Transverse colon (tissue), 4 donors: ENCODE results near the gene GRIN2A. TPM values are rescaled to one million over a fixed set of nuclear protein-coding genes. Genes with fewer than 3 reads are reported as not detected.

Experiments used
- DNase-seq: peaks from one replicate; pipeline ENCODE4 v3.0.0-alpha.2; 2019
- H3K27ac ChIP-seq, 4 donors: fragments of 200-600 bp; sonication (generic); 2 replicates each; pipeline ENCODE4 v1.5.1; 2016 to 2018; ENCODE audit warnings: inconsistent platforms in 4 of 4
- H3K27me3 ChIP-seq: fragments of 200-600 bp; sonication (generic); 2 replicates; pipeline ENCODE4 v1.5.1; 2017; ENCODE audit warnings: inconsistent platforms
- H3K36me3 ChIP-seq, 4 donors: fragments of 200-600 bp; sonication (generic); 2 replicates each; pipeline ENCODE4 v1.5.1; 2017 to 2019; ENCODE audit warnings: inconsistent platforms in 4 of 4
- H3K4me1 ChIP-seq, 4 donors: fragments of 200-600 bp; sonication (generic); 2 replicates each; pipeline ENCODE4 v1.5.1; 2017 to 2020; ENCODE audit warnings: inconsistent platforms in 4 of 4
- H3K4me3 ChIP-seq, 4 donors: fragments of 200-600 bp; sonication (generic); 1 replicate in 1 of 4; 2 replicates in 3 of 4; pipeline versions ENCODE4 v1.5.1 to v1.6.1; 2017 to 2019; ENCODE audit warnings: inconsistent platforms in 4 of 4
- H3K9me3 ChIP-seq, 2 donors: fragments of 200-600 bp; sonication (generic); 2 replicates each; pipeline ENCODE4 v1.5.1; 2017 to 2019; ENCODE audit warnings: inconsistent platforms in 2 of 2
- CTCF ChIP-seq, 5 experiments: fragments of 200-600 bp in 3 of 5; fragments of 450-650 bp in 2 of 5; sonication (generic) in 3 of 5; IDR thresholded peaks; 1 replicate in 2 of 5; 2 replicates in 3 of 5; pipeline ENCODE4 v1.5.1; 2016 to 2017; ENCODE audit warnings: antibody characterized with exemption in 5 of 5, inconsistent platforms in 3 of 5, mild to moderate bottlenecking in 2 of 5, moderate library complexity in 1 of 5
- EP300 ChIP-seq: sonication (generic); formaldehyde crosslinking; IDR thresholded peaks from one replicate; pipeline ENCODE4 v1.6.1; 2017; ENCODE audit warnings: antibody characterized with exemption, low read depth
- POLR2A ChIP-seq: fragments of 450-650 bp; IDR thresholded peaks from one replicate; pipeline ENCODE4 v1.6.1; 2016; ENCODE audit warnings: antibody characterized with exemption, mild to moderate bottlenecking, moderate library complexity
- POLR2AphosphoS5 ChIP-seq, 3 donors: sonication (generic); formaldehyde crosslinking; IDR thresholded peaks; one replicate each; pipeline ENCODE4 v1.6.1; 2016; ENCODE audit warnings: antibody characterized with exemption in 3 of 3
- WGBS, 2 donors: methylation state at CpG; one replicate each; pipeline ENCODE4 v1.1.5; 2018; ENCODE audit warnings: low coverage in 1 of 2; 5-methylcytosine and 5-hydroxymethylcytosine counted together
- in situ Hi-C, 4 donors: fragments of 200-750 bp; cut with MboI; loops; one replicate each; pipeline versions ENCODE4 v1.15.0 to v1.15.1; 2017; ENCODE audit warnings: low sequenced_read_pairs in 3 of 4, low pct_ligation_motif_present in 1 of 4, low pct_unique_long_range_greater_than_20kb in 1 of 4
- intact Hi-C: fragments of 100-400 bp; cut with DNase I; formaldehyde crosslinking; loops from one replicate; pipeline ENCODE4 v1.15.1; 2023; ENCODE audit warnings: low total_unique reads
- total RNA-seq, 4 donors: library from RNA; depleted of rRNA; stranded (reverse); fragments of >200 nt; gene quantifications; one replicate each; pipeline ENCODE4 v1.1.0, GENCODE V29; 2016

GRIN2A gene
- total RNA-seq, 4 donors from 2014 or later: 0.14 to 0.37 (median 0.18) TPM

GRCh38 chr16:9798952-9799580, 383.2 kb downstream of the GRIN2A start:
- TF ChIP-seq POLR2AphosphoS5 (IDR thresholded peaks at IDR 0.05): no peak
- Histone ChIP-seq H3K27me3 (no peaks in the 10 kb centered on the region), H3K4me1 (no peaks in the 10 kb centered on the region), H3K9me3 (no peaks in the 10 kb centered on the region), H3K36me3 (no peaks in the 10 kb centered on the region), H3K27ac (peak overlapping the region in 1 of 4 donors; percentile 21), H3K4me3 (no peak overlapping the region)
- DNase-seq: no peak
- in situ Hi-C loops: no loop called here
- intact Hi-C loops: no loop called here
- 65 to 70% methylated on average over 6 to 8 of the region's 8 CpGs for WGBS, 2 donors

- in situ Hi-C loops (no loop called here), intact Hi-C loops (no loop called here)
- 64% methylated on average over 1 of the region's 1 CpG; no CpG with 5 or more reads in 1 of the 2 donors for WGBS, 2 donors
These were observed 383.8 kb downstream of the GRIN2A start for GRCh38 chr16:9798474-9798873.

GRCh38 chr16:9797306-9797705, 384.9 kb downstream of the GRIN2A start:
- H3K4me3 ChIP-seq: no peak overlapping the region
- no peak overlapping the region for H3K27ac ChIP-seq
- H3K27me3 ChIP-seq: no peaks in the 10 kb centered on the region
- TF ChIP-seq EP300 (no peak), CTCF (IDR thresholded peaks at IDR 0.05) (no peak), POLR2A (no peak), POLR2AphosphoS5 (IDR thresholded peaks at IDR 0.05) (no peak)
- in situ Hi-C loops (no loop called here), intact Hi-C loops (no loop called here)
- no peak for DNase-seq
- H3K36me3 ChIP-seq: no peaks in the 10 kb centered on the region
- WGBS, 2 donors: 27 to 49% methylated on average over 4 to 6 of the region's 6 CpGs
- no peaks in the 10 kb centered on the region for H3K9me3 ChIP-seq
- H3K4me1 ChIP-seq: no peaks in the 10 kb centered on the region

More at GRCh38 chr16:9798474-9798873, 383.8 kb downstream of the GRIN2A start:
- Histone ChIP-seq H3K4me1 (no peaks in the 10 kb centered on the region), H3K4me3 (no peak overlapping the region), H3K27ac (no peak overlapping the region), H3K27me3 (no peaks in the 10 kb centered on the region), H3K9me3 (no peaks in the 10 kb centered on the region), H3K36me3 (no peaks in the 10 kb centered on the region)
- no peak for DNase-seq
- TF ChIP-seq POLR2AphosphoS5 (IDR thresholded peaks at IDR 0.05) (no peak), CTCF (IDR thresholded peaks at IDR 0.05) (no peak), POLR2A (no peak), EP300 (no peak)

GRCh38 chr16:9793623-9794022, 388.6 kb downstream of the GRIN2A start:
- Histone ChIP-seq H3K36me3 (no peaks in the 10 kb centered on the region), H3K9me3 (no peaks in the 10 kb centered on the region), H3K4me1 (no peaks in the 10 kb centered on the region), H3K27me3 (no peaks in the 10 kb centered on the region), H3K27ac (no peak overlapping the region), H3K4me3 (no peak overlapping the region)
- in situ Hi-C loops (no loop called here), intact Hi-C loops (no loop called here)
- TF ChIP-seq CTCF (IDR thresholded peaks at IDR 0.05): no peak
- TF ChIP-seq POLR2AphosphoS5 (IDR thresholded peaks at IDR 0.05): no peak
- no peak for TF ChIP-seq EP300
- no peak for TF ChIP-seq POLR2A
- DNase-seq: no peak
- WGBS, 2 donors: 79 to 86% methylated on average over 6 of the region's 6 CpGs

- Histone ChIP-seq H3K36me3 (no peaks in the 10 kb centered on the region), H3K4me3 (no peak overlapping the region), H3K27me3 (no peaks in the 10 kb centered on the region), H3K9me3 (no peaks in the 10 kb centered on the region), H3K27ac (no peak overlapping the region), H3K4me1 (no peaks in the 10 kb centered on the region)
- TF ChIP-seq POLR2AphosphoS5 (IDR thresholded peaks at IDR 0.05) (no peak), CTCF (IDR thresholded peaks at IDR 0.05) (no peak), EP300 (no peak), POLR2A (no peak)
- intact Hi-C loops (no loop called here), in situ Hi-C loops (no loop called here)
- DNase-seq: no peak
- WGBS, 2 donors: 71% methylated on average over 4 of the region's 4 CpGs; no CpG with 5 or more reads in 1 of the 2 donors
These were observed 390.7 kb downstream of the GRIN2A start for GRCh38 chr16:9791556-9791955.
